Measurements from ENCODE around the gene PDZK1IP1.
A peak's percentile ranks its signal among the peaks of the same experiment; 100 is the strongest.
"Not testable (repeated sequence)": the region's sequence is repeated elsewhere in the genome, so short reads cannot be mapped to it uniquely, and the experiment has no call there.

Gene PDZK1IP1

GRCh38 chr1:47180603-47181094 is 9.2 kb downstream of the PDZK1IP1 start:
- no peak for DNase-seq

DNA sequence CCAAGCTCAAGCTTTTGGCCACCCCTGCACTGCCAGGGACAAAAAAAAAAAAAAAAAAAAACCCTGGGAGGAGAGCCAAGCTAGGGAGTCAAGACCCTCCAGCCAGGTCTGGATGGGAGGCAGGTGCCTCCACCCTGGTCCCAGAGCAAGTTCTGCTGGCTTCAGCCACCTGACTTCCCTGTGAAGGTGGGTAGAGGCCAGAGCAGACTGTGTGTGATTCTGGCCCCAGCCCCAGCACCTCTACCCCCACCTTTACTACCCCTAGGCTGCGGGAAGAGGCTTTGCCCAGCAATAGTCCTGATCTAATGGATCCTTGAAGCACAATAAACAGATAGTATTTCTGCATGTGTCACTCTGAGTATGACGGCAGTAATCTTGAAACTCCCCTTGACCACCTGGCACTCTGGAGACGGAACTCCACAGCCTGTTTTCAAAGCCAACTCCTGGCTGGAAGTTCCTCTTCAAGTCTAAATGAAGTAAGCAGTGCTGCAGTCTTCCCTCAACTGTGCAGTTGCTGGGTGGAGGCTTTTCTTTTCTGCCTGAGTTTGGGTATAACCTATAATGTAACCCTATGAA is 9.8 kb downstream of the PDZK1IP1 start:
- DNase-seq = no peak

GRCh38 chr1:47179017-47179987 is 10.5 kb downstream of the PDZK1IP1 start:
- DNase-seq = peak; percentile 92

GRCh38 chr1:47178654-47179016 is 11.2 kb downstream of the PDZK1IP1 start:
- DNase-seq = no peak

DNA sequence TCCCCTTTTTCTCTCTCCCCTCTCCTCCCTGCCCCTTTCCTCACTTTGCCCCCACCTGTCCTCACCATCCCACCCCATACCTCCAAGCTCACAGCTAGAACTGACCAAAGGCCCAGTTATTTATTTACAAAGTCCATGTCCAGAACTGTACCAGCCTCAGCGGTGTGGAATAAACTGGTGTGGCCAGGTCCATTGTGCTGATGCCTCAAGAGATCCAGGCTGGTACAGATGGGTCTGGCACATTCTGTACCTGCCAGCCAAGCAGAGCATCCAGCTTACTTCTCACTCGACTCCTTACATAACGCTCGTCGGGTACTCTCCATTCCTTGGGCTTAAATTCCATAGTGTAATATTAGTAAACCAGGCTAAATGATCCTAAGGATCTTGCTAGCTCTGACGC is 11.8 kb downstream of the PDZK1IP1 start:
- DNase-seq = no peak

- DNase-seq = peak; percentile 84
Observed at GRCh38 chr1:47175227-47175934, 14.5 kb downstream of the PDZK1IP1 start.

- peak; percentile 63 for DNase-seq
Observed at GRCh38 chr1:47174656-47175020, 15.2 kb downstream of the PDZK1IP1 start.

DNA sequence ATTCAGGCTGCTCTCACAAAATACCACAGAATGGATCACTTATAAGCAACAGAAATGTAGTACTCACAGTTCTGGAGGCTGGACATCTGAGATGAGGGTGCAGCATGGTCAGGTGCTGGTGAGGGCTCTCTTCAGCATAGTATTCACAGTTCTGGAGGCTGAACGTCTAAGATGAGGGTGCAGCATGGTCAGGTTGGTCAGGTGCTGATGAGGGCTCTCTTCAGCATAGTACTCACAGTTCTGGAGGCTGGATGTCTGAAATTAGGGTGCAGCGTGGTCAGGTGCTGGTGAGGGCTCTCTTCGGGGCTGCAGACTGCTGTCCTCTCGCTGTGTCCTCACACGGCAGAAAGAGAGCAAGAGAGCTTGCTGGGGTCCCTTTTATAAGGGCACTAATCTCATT is 17.1 kb downstream of the PDZK1IP1 start:
- no peak for DNase-seq

- no peak for DNase-seq
Observed at GRCh38 chr1:47164552-47164951, 25.3 kb downstream of the PDZK1IP1 start.

- peak; percentile 22 for DNase-seq
Observed at GRCh38 chr1:47161298-47162040, 28.4 kb downstream of the PDZK1IP1 start.

- DNase-seq = no peak
Observed at GRCh38 chr1:47160716-47161115, 29.1 kb downstream of the PDZK1IP1 start.

DNA sequence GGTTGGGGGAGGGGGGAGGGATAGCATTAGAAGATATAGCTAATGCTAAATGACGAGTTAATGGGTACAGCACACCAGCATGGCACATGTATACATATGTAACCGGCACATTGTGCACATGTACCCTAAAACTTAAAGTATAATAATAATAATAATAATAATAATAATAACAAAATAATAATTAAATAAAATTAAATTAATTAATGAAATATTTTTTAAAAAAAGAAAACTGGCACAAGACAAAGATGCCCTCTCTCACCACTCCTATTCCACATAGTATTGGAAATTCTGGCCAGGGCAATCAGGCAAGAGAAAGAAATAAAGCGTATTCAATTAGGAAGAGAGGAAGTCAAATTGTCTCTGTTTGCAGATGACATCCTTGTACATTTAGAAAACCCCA is 31.9 kb downstream of the PDZK1IP1 start:
- DNase-seq = not testable (repeated sequence)

- DNase-seq = not testable (repeated sequence)
Observed at GRCh38 chr1:47156457-47156856, 33.4 kb downstream of the PDZK1IP1 start.

GRCh38 chr1:47149162-47149561 is 40.7 kb downstream of the PDZK1IP1 start:
- DNase-seq = peak; percentile 96

- peak; percentile 9 for DNase-seq
Observed at GRCh38 chr1:47147047-47147785, 42.6 kb downstream of the PDZK1IP1 start.

GRCh38 chr1:47146495-47146894 is 43.3 kb downstream of the PDZK1IP1 start:
- not testable (repeated sequence) for DNase-seq

GRCh38 chr1:47143654-47144053 is 46.2 kb downstream of the PDZK1IP1 start:
- peak; percentile 8 for DNase-seq

DNA sequence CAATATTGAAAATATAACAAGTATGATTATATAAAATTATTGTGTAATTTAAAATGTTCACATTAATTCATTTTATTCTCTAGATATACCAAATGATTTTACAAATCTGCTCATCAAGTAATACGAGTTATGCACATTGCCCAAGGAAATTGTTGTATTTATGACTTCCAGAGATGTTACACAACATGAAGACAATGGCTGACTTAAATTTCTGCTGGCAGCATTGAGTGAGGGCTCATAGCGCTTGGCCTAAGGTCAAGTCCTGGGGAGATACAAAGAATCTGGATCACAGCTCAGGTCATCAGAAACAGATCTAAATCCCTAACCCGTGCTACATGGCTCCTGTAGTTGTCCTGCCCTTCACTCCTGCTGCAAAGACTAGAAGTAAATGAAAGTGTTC is 49.5 kb downstream of the PDZK1IP1 start:
- not testable (repeated sequence) for DNase-seq

GRCh38 chr1:47137925-47138615 is 51.8 kb downstream of the PDZK1IP1 start:
- DNase-seq = no peak

DNA sequence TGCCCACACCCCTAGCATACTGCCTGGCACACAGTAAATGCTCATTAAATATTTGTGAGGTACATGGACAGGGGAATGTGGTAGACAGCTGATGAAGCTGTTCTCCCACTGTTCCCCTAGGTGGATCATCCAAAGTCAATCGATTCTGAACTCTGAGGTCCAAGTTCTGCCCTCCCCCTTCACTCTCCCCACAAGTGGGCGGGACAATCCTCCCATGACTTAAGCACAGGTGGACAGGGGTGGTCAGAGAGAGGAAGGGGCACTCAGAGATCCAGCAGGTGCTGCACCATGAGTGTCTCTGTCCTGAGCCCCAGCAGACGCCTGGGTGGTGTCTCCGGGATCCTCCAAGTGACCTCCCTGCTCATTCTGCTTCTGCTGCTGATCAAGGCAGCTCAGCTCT is 52.6 kb downstream of the PDZK1IP1 start, which contains the start of gene CYP4A22:
Gene CYP4A22, plus strand, starts transcription at position 244 of the 400 bp plus-strand sequence. Its CDS starts 45 bp downstream, at position 289.
- DNase-seq = no peak

All from NCI-H82 (cell line).